Ovary (tissue), 3 donors: ENCODE data around the gene CD86.

Source experiments
- CTCF ChIP-seq, 3 donors: fragments of 450-650 bp in 2 of 3; fragments of 200-600 bp in 1 of 3; IDR thresholded peaks; one replicate each; pipeline versions ENCODE4 v1.5.1 to v1.8.0; 2016 to 2022; ENCODE audit warnings: antibody characterized with exemption in 3 of 3, mild to moderate bottlenecking in 1 of 3
- EP300 ChIP-seq: sonication (generic); formaldehyde crosslinking; IDR thresholded peaks from one replicate; pipeline ENCODE4 v1.6.1; 2017; ENCODE audit warnings: antibody characterized with exemption
- POLR2A ChIP-seq: fragments of 450-650 bp; IDR thresholded peaks from one replicate; pipeline ENCODE4 v1.6.1; 2017; ENCODE audit warnings: antibody characterized with exemption, mild to moderate bottlenecking, moderate library complexity
- donor health status: DM: no; HTN: no; CAD: no.

GRCh38 chr3:122024800-122025199 is 30.4 kb upstream of the CD86 start:
- TF ChIP-seq CTCF (IDR thresholded peaks at IDR 0.05) (no peak), POLR2A (no peak), EP300 (no peak)
